Suppressor macrophage treated with lipopolysaccharide for 1 hour (primary cell): ENCODE results near the gene RABGAP1.

ENCODE experiments used
- DNase-seq, 3 donors: peaks; one replicate each; pipeline ENCODE4 v3.0.0-alpha.2; 2020 to 2022

The RABGAP1 gene

GRCh38 chr9:123011380-123011779 is 70.6 kb downstream of the RABGAP1 start:
- no peak for DNase-seq

GRCh38 chr9:123011878-123012528 is 71.2 kb downstream of the RABGAP1 start:
- DNase-seq: no peak

GRCh38 chr9:123016631-123017030 is 75.8 kb downstream of the RABGAP1 start:
- no peak for DNase-seq

GRCh38 chr9:123020796-123021195 is 80.0 kb downstream of the RABGAP1 start:
- no peak for DNase-seq

- no peak for DNase-seq
Observed at GRCh38 chr9:123026425-123026824, 85.6 kb downstream of the RABGAP1 start.

GRCh38 chr9:123027517-123027916 is 86.7 kb downstream of the RABGAP1 start:
- DNase-seq: peak in 1 of 3 donors; percentile 10

- no peak for DNase-seq
Observed at GRCh38 chr9:123028136-123028535, 87.3 kb downstream of the RABGAP1 start.

- DNase-seq: no peak
Observed at GRCh38 chr9:123028973-123029372, 88.2 kb downstream of the RABGAP1 start.

- DNase-seq: no peak
Observed at GRCh38 chr9:123031963-123032362, 91.1 kb downstream of the RABGAP1 start.

- DNase-seq: no peak
Observed at GRCh38 chr9:123033352-123033751, 92.5 kb downstream of the RABGAP1 start, which contains the start of gene GPR21. Gene GPR21 (plus strand): TSS chr9:123033667. CDS start chr9:123034567, 900 bp downstream.

- no peak for DNase-seq
Observed at GRCh38 chr9:123033864-123034601, 93.2 kb downstream of the RABGAP1 start.

GRCh38 chr9:123034881-123035510 is 94.2 kb downstream of the RABGAP1 start:
- DNase-seq: peak in 1 of 3 donors; percentile 5

- DNase-seq: no peak
Observed at GRCh38 chr9:123035791-123036190, 95.0 kb downstream of the RABGAP1 start.

GRCh38 chr9:123036893-123037545 is 96.2 kb downstream of the RABGAP1 start:
- DNase-seq: peak in 2 of 3 donors; percentile 26 to 33

- DNase-seq: no peak
Observed at GRCh38 chr9:123039617-123040219, 98.9 kb downstream of the RABGAP1 start.

- no peak for DNase-seq
Observed at GRCh38 chr9:123040801-123041200, 100.0 kb downstream of the RABGAP1 start.

- DNase-seq: peak in 2 of 3 donors; percentile 8 to 25
Observed at GRCh38 chr9:123041489-123041888, 100.7 kb downstream of the RABGAP1 start.

- no peak for DNase-seq
Observed at GRCh38 chr9:123043081-123043939, 102.5 kb downstream of the RABGAP1 start.

- DNase-seq: no peak
Observed at GRCh38 chr9:123044586-123044985, 103.8 kb downstream of the RABGAP1 start.

GRCh38 chr9:123046406-123047195 is 105.8 kb downstream of the RABGAP1 start:
- no peak for DNase-seq

GRCh38 chr9:123048748-123049147 is 107.9 kb downstream of the RABGAP1 start:
- DNase-seq: no peak
